ENCODE measurements around the gene ACAT1. TPM values are rescaled to one million over a fixed set of nuclear protein-coding genes. Genes with fewer than 3 reads are reported as not detected.

Gene ACAT1
- polyA plus RNA-seq, 2 of the 4 experiments (the other 2 are of a cell fraction), result 112 to 119 TPM

DNA sequence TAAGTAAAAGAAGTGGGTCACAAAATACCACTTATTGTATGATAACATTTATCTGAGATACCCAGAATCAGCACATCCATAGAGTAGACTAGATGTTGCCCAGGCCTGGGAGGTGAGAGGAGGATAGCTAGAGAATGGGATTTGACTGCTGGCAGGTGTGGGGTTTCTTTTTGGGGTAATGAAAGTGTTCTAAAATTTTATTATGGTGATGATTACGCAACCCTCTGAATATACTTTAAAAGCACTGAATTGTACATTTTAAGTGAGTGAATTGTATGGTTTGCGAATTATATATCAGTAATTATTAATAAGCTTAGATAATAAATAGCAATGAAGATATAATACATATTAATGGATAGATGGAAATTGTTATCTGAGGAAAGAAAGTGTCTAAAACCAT lies 35.7 kb upstream of the ACAT1 start:
- WGBS (ENCODE audit: missing lambda C conversion rate), result 89% methylated on average over 2 of the region's 2 CpGs
- ATAC-seq (no peak), FAIRE-seq (no peak), DNase-seq (ENCODE audit: low read depth in 1 of 2, low spot score in 1 of 2) (no peak)
- CTCF ChIA-PET, result no interaction called here
- Histone ChIP-seq H3K9me3 (no peaks in the 10 kb centered on the region), H3K27ac (no peak overlapping the region), H3K4me2 (no peak overlapping the region), H3K4me1 (no peaks in the 10 kb centered on the region), H3K4me3 (no peak overlapping the region)
- TF ChIP-seq CEBPB (IDR thresholded peaks at IDR 0.05) (peak; percentile 32 to 65; a peak in 3 of 4 replicates), HOXA7 (CRISPR knock-in tag; IDR thresholded peaks at IDR 0.05) (no peak), FOSB (CRISPR knock-in tag; IDR thresholded peaks at IDR 0.05) (no peak), RARB (CRISPR knock-in tag; IDR thresholded peaks at IDR 0.05) (no peak), HEYL (CRISPR knock-in tag; IDR thresholded peaks at IDR 0.05) (no peak)
- TF ChIP-seq, protein P1, sequence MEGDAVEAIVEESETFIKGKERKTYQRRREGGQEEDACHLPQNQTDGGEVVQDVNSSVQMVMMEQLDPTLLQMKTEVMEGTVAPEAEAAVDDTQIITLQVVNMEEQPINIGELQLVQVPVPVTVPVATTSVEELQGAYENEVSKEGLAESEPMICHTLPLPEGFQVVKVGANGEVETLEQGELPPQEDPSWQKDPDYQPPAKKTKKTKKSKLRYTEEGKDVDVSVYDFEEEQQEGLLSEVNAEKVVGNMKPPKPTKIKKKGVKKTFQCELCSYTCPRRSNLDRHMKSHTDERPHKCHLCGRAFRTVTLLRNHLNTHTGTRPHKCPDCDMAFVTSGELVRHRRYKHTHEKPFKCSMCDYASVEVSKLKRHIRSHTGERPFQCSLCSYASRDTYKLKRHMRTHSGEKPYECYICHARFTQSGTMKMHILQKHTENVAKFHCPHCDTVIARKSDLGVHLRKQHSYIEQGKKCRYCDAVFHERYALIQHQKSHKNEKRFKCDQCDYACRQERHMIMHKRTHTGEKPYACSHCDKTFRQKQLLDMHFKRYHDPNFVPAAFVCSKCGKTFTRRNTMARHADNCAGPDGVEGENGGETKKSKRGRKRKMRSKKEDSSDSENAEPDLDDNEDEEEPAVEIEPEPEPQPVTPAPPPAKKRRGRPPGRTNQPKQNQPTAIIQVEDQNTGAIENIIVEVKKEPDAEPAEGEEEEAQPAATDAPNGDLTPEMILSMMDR (IDR thresholded peaks at IDR 0.05), result no peak
- TF ChIP-seq, protein P2, sequence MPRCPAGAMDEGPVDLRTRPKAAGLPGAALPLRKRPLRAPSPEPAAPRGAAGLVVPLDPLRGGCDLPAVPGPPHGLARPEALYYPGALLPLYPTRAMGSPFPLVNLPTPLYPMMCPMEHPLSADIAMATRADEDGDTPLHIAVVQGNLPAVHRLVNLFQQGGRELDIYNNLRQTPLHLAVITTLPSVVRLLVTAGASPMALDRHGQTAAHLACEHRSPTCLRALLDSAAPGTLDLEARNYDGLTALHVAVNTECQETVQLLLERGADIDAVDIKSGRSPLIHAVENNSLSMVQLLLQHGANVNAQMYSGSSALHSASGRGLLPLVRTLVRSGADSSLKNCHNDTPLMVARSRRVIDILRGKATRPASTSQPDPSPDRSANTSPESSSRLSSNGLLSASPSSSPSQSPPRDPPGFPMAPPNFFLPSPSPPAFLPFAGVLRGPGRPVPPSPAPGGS (IDR thresholded peaks at IDR 0.05), result no peak
- POLR2A ChIA-PET, result interaction anchor here (0.6 kb wide), 1 partner anchor 59 kb away, joined by 4 read pairs; no protein-coding TSS in a partner anchor

GRCh38 chr11:108092134-108092533 lies 29.2 kb upstream of the ACAT1 start:
- CTCF ChIA-PET, result no interaction called here
- no peak for FAIRE-seq
- Histone ChIP-seq H3K4me2 (no peak overlapping the region), H3K9me3 (no peaks in the 10 kb centered on the region), H3K4me3 (no peak overlapping the region), H3K4me1 (peaks cover 20% of the 10 kb centered on the region), H3K27ac (no peak overlapping the region)
- 41% methylated on average over 2 of the region's 2 CpGs for WGBS (ENCODE audit: missing lambda C conversion rate)
- POLR2A ChIA-PET, result no interaction called here
- no peak for DNase-seq (ENCODE audit: low read depth in 1 of 2, low spot score in 1 of 2)
- no peak for ATAC-seq
- TF ChIP-seq KDM5A (IDR thresholded peaks at IDR 0.05) (no peak), MAFK (IDR thresholded peaks at IDR 0.05; ENCODE audit: partially characterized antibody) (peak; percentile 72)

- ChIA-PET POLR2A (no interaction called here), CTCF (interaction anchor here (1.2 kb wide), 1 partner anchor 24 kb away, joined by 3 read pairs; no protein-coding TSS in a partner anchor)
- FAIRE-seq, result no peak
- Histone ChIP-seq H3K9me3 (no peaks in the 10 kb centered on the region), H3K27ac (peak overlapping the region; percentile 41 to 62; a peak in 4 of 6 replicates), H3K4me3 (no peak overlapping the region), H3K4me2 (peak overlapping the region; percentile 63), H3K4me1 (peaks cover 20% of the 10 kb centered on the region)
- DNase-seq (ENCODE audit: low read depth in 1 of 2, low spot score in 1 of 2), result peak in 1 of 2 experiments; percentile 70
- 14% methylated on average over 4 of the region's 4 CpGs for WGBS (ENCODE audit: missing lambda C conversion rate)
- ATAC-seq, result peak; percentile 73 to 92; a peak in 5 of 6 replicates
- TF ChIP-seq E2F6 (IDR thresholded peaks at IDR 0.05; ENCODE audit: borderline replicate concordance, low read depth) (no peak), CHD4 (IDR thresholded peaks at IDR 0.05; ENCODE audit: borderline replicate concordance) (no peak), NPAS2 (CRISPR knock-in tag; IDR thresholded peaks at IDR 0.05; ENCODE audit: borderline replicate concordance) (no peak), CBX8 (IDR thresholded peaks at IDR 0.05) (no peak), ZSCAN20 (CRISPR knock-in tag; IDR thresholded peaks at IDR 0.05) (no peak), RAD21 (conservative IDR thresholded peaks at IDR 0.05 in 1 of 2, IDR thresholded peaks at IDR 0.05 in 1 of 2) (no peak), MAZ (IDR thresholded peaks at IDR 0.05; ENCODE audit: borderline replicate concordance, low read depth, low read length) (no peak), FOSL2 (IDR thresholded peaks at IDR 0.05) (no peak), FOSL2 (CRISPR knock-in tag; IDR thresholded peaks at IDR 0.05) (peak; percentile 72), GATA3 (IDR thresholded peaks at IDR 0.05; ENCODE audit: borderline replicate concordance) (peak; percentile 53; the same call in 1 of the 2 replicates), POLR2A (IDR thresholded peaks at IDR 0.05; ENCODE audit: low read length) (no peak), MAX (IDR thresholded peaks at IDR 0.05) (no peak), FOSB (CRISPR knock-in tag; IDR thresholded peaks at IDR 0.05) (no peak), JUNB (IDR thresholded peaks at IDR 0.05) (no peak; the same call in 1 of the 2 replicates), RNF2 (IDR thresholded peaks at IDR 0.05; ENCODE audit: borderline replicate concordance, low read depth) (no peak), ZNF302 (CRISPR knock-in tag; IDR thresholded peaks at IDR 0.05) (no peak)
- TF ChIP-seq, protein P3, sequence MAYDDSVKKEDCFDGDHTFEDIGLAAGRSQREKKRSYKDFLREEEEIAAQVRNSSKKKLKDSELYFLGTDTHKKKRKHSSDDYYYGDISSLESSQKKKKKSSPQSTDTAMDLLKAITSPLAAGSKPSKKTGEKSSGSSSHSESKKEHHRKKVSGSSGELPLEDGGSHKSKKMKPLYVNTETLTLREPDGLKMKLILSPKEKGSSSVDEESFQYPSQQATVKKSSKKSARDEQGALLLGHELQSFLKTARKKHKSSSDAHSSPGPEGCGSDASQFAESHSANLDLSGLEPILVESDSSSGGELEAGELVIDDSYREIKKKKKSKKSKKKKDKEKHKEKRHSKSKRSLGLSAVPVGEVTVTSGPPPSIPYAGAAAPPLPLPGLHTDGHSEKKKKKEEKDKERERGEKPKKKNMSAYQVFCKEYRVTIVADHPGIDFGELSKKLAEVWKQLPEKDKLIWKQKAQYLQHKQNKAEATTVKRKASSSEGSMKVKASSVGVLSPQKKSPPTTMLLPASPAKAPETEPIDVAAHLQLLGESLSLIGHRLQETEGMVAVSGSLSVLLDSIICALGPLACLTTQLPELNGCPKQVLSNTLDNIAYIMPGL (CRISPR knock-in tag; IDR thresholded peaks at IDR 0.05; ENCODE audit: borderline replicate concordance), result no peak
- TF ChIP-seq, protein P4, sequence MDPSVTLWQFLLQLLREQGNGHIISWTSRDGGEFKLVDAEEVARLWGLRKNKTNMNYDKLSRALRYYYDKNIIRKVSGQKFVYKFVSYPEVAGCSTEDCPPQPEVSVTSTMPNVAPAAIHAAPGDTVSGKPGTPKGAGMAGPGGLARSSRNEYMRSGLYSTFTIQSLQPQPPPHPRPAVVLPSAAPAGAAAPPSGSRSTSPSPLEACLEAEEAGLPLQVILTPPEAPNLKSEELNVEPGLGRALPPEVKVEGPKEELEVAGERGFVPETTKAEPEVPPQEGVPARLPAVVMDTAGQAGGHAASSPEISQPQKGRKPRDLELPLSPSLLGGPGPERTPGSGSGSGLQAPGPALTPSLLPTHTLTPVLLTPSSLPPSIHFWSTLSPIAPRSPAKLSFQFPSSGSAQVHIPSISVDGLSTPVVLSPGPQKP (IDR thresholded peaks at IDR 0.05; ENCODE audit: low read depth, low read length), result no peak
- TF ChIP-seq, protein P5, sequence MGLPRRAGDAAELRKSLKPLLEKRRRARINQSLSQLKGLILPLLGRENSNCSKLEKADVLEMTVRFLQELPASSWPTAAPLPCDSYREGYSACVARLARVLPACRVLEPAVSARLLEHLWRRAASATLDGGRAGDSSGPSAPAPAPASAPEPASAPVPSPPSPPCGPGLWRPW (IDR thresholded peaks at IDR 0.05), result no peak
These were observed 28.1 kb upstream of the ACAT1 start for GRCh38 chr11:108093128-108093904.
